Cortex of kidney (tissue), 1 donor: ENCODE measurements around the gene IFI30.

ENCODE experiments used
- DNase-seq: peaks from one replicate; lab custom pipeline; 2025; lab: John Stamatoyannopoulos, UW

Gene IFI30

DNA sequence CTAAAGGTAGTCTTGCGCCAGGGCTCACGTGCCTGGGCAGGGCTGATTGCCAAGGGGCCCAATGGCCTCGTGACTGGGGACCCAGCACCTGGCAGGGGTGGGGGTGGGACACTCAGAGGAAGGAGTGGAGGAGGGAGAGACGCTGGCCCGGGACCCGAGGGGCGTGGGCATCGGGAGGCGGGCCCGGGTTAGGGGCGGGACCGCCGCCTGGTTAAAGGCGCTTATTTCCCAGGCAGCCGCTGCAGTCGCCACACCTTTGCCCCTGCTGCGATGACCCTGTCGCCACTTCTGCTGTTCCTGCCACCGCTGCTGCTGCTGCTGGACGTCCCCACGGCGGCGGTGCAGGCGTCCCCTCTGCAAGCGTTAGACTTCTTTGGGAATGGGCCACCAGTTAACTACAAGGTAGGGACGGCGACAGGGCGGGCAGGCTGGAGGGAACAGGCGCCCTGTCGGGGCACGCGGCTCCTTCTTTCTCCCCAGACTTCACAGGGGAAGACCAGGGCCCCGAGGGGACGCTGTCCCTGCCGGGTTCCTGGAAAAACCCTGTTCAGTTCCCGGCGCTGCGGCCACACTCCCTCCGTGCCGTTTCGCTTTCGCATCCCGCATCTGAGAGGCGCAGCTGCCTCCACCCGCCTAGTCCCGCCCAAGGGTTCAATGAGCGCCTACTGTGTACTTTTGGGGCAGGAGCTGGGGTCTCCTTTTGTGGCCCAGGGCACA is at the start of gene IFI30:
Gene IFI30 (plus strand): TSS at position 242 of the 717 bp plus-strand sequence. CDS start 29 bp downstream, at position 271.
- DNase-seq, result no peak

GRCh38 chr19:18123819-18124218 is 49.8 kb upstream of the IFI30 start:
- DNase-seq, result no peak

DNA sequence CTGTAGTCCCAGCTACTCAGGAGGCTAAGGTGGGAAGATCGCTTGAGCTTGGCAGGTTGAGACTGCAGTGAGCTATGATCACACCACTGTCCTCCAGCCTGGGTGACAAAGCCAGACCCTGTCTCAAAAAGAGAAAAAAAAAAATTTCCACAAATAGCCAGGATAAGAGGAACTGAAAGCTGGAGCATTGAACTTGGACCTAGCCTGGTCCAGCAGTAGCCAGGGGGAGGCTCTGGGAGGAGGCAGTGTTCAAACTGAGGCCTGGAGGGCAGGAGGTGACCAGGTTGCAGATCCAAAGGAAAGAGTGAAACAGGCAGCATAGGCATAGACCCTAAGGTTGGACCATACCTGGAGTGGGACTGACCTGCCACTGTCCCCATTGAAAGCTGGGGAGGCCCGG is 47.5 kb upstream of the IFI30 start:
- no peak for DNase-seq

- DNase-seq, result no peak
Observed at GRCh38 chr19:18128044-18128443, 45.6 kb upstream of the IFI30 start.

DNA sequence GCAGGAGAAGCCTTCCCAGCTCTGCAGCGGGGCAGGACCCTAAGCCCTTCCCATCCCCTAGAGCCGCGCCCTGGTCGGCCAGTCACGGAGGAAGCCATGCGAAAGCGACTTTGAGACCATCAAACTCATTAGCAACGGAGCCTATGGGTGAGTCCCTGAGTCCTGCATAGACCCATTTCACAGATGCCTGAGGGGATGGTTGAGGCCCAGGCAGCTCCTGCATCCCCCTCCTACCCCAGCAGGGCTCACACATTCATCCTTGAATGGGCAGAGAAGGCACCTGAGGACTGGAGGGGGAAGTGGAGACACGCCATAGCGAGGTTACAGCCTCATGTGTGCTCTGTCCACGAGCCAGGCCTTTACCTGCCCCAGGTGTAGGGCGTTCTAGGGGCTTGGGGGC is 44.8 kb upstream of the IFI30 start:
- no peak for DNase-seq

DNA sequence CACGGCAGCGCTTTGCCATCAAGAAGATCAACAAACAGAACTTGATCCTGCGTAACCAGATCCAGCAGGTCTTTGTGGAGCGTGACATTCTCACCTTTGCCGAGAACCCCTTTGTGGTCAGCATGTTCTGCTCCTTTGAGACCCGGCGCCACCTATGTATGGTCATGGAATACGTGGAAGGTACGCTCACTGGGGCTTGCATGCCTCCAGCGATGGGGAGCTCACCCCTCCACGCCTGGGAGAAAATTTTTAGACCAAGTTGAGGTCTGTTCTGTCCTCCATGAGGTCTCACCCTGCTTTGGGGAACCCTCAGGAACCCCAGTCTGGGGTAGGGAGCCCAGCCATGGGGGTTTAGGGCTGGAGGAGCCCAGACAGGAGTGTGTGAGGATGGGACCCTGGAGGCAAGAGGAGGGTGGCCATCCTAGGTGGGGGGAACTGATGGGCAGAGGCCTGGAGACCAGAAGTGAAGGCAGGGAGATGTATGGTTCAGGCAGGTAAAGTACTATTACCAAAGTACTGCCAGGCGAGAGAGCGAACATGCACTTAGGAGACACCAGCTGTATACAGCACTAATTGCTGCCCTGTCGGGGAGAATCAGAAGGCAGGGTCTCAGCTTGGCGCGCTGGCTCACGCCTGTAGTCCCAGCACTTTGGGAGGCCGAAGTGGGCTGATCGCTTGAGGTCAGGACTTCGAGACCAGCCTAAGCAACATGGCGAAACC is 42.9 kb upstream of the IFI30 start:
- no peak for DNase-seq

GRCh38 chr19:18131841-18132596 is 41.6 kb upstream of the IFI30 start:
- no peak for DNase-seq

DNA sequence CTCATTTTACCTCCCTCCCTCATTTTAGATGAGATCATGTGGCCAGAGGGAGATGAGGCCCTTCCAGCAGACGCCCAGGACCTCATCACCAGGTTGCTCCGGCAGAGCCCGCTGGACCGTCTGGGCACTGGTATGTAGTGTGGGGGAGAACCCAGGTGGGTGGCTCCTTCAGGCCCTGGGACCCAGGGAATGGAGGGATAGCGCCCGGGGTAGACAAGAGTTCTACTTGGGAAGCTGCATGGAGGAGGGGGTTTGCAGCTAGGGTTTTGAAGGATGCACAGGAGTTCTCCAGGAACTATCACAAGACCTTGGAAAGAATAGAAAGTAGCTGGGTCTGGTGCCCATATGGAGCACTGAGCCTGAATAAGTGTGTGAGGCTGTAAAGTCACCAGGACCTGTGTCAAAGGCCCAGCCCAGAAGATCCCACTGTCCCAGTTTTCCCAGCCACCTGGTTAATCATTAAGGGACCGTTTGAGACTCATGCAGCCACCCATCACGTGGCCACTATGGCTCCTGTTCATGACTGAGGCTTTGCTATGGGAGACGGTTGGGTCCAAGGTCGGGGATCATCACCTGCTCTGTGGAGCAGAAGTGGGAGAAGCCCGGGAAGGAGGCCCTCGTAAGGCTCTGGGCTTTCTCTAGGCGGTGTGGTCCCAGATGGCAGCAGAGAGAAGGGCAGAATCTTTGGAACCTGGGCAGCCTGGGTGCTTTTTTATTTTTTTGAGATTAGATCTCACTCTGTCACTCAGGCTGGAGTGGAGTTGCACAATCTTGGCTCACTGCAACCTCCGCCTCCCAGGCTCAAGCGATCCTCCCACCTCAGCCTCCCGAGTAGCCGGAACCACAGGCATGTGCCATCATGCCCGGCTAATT is 37.7 kb upstream of the IFI30 start:
- DNase-seq, result no peak

DNA sequence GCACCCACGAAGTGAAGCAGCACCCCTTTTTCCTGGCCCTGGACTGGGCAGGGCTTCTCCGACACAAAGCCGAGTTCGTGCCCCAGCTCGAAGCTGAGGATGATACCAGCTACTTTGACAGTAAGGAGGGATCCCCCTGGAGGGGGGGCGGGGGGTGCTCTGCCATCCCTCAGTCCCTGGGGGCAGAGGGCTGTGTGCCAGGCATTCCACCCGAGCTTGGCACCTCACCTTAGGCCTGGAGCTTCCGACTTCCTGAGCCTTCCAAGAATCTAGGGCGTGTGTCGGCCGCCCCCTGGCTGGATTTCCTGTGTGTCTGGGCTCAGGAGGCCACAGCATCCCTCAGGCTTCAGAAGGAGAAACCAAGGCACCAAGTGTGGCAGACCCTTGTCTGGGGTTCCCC is 36.4 kb upstream of the IFI30 start:
- DNase-seq, result no peak

GRCh38 chr19:18137657-18138339 is 35.8 kb upstream of the IFI30 start:
- DNase-seq, result no peak

GRCh38 chr19:18140473-18140872 is 33.1 kb upstream of the IFI30 start:
- no peak for DNase-seq

- DNase-seq, result no peak
Observed at GRCh38 chr19:18141031-18141430, 32.6 kb upstream of the IFI30 start.

GRCh38 chr19:18143902-18144301 is 29.7 kb upstream of the IFI30 start:
- DNase-seq, result no peak

DNA sequence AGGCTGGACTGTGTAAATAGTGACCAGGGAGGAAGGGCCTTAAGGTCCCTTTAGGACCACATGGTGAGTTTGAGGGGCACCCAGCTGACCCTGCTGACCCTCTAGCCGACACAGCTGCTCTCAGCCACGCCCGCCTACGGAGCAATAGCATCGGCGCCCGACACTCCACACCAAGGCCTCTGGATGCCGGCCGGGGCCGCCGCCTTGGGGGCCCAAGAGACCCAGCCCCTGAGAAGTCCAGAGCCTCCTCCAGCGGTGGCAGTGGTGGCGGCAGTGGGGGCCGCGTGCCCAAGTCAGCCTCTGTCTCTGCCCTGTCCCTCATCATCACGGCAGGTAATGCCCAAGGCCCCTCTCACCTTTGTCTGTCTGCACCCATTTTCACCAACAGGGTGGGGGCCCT is 29.3 kb upstream of the IFI30 start:
- DNase-seq, result no peak

DNA sequence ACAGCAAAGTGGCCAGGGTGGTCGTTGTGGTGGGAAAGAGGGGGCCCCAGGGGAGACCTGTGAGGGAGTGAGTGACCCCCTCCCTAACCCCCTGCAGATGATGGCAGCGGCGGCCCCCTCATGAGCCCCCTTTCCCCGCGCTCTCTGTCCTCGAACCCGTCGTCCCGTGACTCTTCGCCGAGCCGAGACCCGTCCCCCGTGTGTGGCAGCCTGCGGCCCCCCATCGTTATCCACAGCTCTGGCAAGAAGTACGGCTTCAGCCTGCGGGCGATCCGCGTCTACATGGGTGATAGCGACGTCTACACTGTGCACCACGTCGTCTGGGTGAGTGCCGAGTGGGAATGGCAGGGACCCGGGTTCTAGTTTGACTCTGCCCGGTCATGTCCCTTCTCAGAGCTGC is 28.7 kb upstream of the IFI30 start:
- DNase-seq, result no peak

- no peak for DNase-seq
Observed at GRCh38 chr19:18145391-18145999, 28.1 kb upstream of the IFI30 start.

DNA sequence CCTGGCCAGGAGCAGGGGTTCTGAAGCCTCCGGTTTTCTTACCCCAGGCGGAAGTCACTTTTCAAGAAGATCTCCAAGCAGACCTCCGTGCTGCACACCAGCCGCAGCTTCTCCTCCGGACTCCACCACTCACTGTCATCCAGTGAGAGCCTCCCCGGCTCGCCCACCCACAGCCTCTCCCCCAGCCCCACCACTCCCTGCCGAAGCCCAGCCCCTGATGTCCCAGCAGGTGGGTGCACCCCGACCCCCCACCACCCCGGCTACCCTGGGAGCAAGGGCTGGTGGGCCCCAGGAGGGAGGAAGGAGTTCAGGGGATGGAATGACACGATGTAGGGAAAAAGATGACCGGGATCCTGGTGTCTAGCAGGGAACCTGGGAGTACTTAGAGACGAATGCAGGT is 26.2 kb upstream of the IFI30 start:
- no peak for DNase-seq

DNA sequence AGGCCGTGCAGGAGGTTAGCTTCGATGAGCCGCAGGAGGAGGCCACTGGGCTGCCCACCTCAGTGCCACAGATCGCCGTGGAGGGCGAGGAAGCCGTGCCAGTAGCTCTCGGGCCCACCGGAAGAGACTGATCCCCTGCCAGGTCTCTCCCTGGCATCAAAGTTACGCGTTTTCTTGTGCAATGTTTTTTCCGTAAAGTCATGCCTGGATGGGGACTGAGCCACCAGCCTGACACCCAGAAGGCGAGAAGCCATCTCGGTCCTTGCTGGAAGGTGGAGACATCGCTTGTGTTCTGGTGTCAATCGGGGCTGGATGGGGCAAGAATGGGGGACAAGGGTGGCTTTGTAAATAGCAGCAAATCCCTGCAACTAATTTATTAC is 24.0 kb upstream of the IFI30 start:
- DNase-seq, result no peak

DNA sequence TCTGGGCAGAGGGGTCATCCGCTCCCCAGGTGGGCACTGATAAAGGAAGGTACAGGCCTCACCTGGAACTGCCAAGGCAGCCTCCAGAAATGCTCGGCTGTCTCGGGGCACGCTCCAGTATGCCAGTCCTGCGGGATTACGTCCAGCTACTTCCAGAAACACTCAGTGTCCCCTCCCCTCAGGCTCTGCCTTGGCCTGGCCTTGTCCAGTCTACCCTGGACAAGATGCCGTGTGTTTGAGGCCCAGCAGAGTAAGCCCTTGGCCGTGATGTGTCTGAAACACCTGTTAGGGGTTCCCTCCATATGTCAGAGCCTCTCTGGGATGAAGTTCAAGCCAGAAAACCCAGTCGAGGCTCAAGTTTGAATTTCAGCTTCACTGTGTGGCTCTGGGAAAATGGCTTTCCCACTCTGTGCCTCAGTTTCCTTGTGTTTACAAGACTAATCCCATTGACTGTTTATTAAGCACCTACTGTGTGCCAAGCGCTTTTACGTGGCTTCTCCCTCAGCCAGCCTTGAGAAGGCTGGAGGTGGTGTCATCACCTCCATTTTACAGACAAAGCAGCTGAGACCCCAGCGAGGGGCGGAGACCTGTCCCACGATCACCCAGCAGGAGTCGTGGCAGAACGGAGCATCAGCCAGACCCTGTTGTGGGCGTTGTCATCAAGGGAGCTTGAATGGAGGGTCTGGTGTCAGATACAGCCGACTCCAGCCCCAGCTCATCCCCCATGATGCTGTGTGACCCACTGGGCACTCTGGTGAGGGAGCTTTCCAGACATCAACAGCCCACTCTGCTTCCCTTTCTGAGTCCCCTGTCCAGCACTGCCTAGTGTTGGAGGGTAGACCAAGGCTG is 22.6 kb upstream of the IFI30 start:
- no peak for DNase-seq

- no peak for DNase-seq
Observed at GRCh38 chr19:18152442-18152816, 21.2 kb upstream of the IFI30 start.
